ENCODE data around the gene UCHL3. TPM values are rescaled to one million over a fixed set of nuclear protein-coding genes. Genes with fewer than 3 reads are reported as not detected.

The UCHL3 gene
- polyA plus RNA-seq, 1 donor from 2014 or later: 47.1 TPM

GRCh38 chr13:75533861-75534260 is 15.7 kb upstream of the UCHL3 start:
- H3K9ac ChIP-seq (ENCODE audit: low read length): no peak overlapping the region
- no peak overlapping the region for H2AFZ ChIP-seq (ENCODE audit: low read depth, low read length)
- no peak overlapping the region for H3K4me3 ChIP-seq (ENCODE audit: low read length)
- no peaks in the 10 kb centered on the region for H3K9me3 ChIP-seq (ENCODE audit: low read length)
- H3K9me2 ChIP-seq (ENCODE audit: insufficient read depth, low read length): no peaks in the 10 kb centered on the region
- no peaks in the 10 kb centered on the region for H3F3A ChIP-seq (ENCODE audit: insufficient read depth, low read length, poor library complexity, severe bottlenecking)
- peaks cover 22% of the 10 kb centered on the region for H3K79me2 ChIP-seq (replicated peaks; ENCODE audit: insufficient read depth, low read length)
- H3K4me2 ChIP-seq (ENCODE audit: low read length): no peak overlapping the region
- no peak overlapping the region for H3K27ac ChIP-seq (ENCODE audit: low read length)
- TF ChIP-seq EP300 (conservative IDR thresholded peaks at IDR 0.05; ENCODE audit: poor library complexity, severe bottlenecking) (no peak), SMC3 (conservative IDR thresholded peaks at IDR 0.05; ENCODE audit: poor library complexity) (no peak), POLR2AphosphoS5 (IDR thresholded peaks at IDR 0.05) (no peak), TAF1 (IDR thresholded peaks at IDR 0.05; ENCODE audit: low read depth) (no peak), REST (IDR thresholded peaks at IDR 0.05; ENCODE audit: borderline replicate concordance) (no peak), EZH2 (IDR thresholded peaks at IDR 0.05; ENCODE audit: borderline replicate concordance, insufficient read depth, low read length, poor library complexity, severe bottlenecking) (no peak), RAD21 (conservative IDR thresholded peaks at IDR 0.05) (no peak), MXI1 (conservative IDR thresholded peaks at IDR 0.05; ENCODE audit: poor library complexity, severe bottlenecking) (no peak)
- TF ChIP-seq, protein P1, sequence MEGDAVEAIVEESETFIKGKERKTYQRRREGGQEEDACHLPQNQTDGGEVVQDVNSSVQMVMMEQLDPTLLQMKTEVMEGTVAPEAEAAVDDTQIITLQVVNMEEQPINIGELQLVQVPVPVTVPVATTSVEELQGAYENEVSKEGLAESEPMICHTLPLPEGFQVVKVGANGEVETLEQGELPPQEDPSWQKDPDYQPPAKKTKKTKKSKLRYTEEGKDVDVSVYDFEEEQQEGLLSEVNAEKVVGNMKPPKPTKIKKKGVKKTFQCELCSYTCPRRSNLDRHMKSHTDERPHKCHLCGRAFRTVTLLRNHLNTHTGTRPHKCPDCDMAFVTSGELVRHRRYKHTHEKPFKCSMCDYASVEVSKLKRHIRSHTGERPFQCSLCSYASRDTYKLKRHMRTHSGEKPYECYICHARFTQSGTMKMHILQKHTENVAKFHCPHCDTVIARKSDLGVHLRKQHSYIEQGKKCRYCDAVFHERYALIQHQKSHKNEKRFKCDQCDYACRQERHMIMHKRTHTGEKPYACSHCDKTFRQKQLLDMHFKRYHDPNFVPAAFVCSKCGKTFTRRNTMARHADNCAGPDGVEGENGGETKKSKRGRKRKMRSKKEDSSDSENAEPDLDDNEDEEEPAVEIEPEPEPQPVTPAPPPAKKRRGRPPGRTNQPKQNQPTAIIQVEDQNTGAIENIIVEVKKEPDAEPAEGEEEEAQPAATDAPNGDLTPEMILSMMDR (IDR thresholded peaks at IDR 0.05; ENCODE audit: poor library complexity, severe bottlenecking): no peak
- no peaks in the 10 kb centered on the region for H3K27me3 ChIP-seq (ENCODE audit: insufficient read depth, low read depth, low read length)
- no peaks in the 10 kb centered on the region for H4K20me1 ChIP-seq (ENCODE audit: insufficient read depth)
- H3K36me3 ChIP-seq (ENCODE audit: insufficient read depth, low read length): peaks cover 3% of the 10 kb centered on the region

DNA sequence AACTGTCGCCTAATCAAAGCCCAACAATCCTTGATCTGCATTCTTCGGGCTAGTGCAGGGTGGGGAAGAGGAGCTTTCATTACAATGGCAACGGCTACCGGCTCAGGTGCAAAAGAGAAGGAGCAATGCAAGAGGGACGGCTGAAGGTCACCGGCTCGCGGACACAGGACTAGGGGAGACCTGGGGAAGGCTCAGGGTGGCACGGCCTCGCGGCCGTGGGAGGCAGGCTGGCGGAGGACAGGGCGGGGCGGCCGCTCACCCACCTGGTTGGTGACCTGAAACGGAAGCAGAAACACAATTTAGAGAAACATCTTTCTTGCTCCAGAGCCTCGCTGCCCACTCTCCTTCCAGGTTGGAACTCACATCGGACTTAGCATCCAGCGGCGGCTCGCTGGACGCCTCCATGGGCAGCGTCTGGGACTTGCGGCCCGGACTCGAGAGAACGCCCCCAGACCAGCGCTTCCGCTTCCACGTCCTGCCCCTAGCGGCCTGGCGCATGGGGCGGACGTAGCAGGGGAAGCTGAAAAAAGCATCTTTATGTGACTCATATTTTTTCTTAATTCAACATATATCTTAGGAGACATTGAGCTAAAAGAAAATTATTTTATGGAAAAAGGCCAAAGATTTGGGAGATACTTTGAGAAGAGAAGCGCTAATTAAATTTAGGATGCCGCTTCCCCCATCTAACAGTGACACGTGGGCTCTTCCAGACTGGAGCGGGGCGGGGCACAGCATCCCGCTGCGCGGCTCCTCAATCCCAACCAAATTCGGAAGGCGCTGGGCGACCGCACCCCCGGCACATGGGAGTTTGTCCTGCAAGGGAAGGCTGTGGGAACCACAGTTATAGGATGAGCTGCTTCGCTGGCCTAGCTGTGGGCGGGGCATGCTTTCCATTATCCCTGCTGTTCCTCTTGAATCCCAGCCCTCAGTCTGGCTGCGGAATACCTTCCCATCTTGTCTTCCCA is 11.9 kb upstream of the UCHL3 start, which contains the start of gene COMMD6:
TSS of gene COMMD6 (minus strand) at position 441 of the 965 bp plus-strand sequence. CDS start at position 405, 36 bp downstream.
- TF ChIP-seq, protein P1 (IDR thresholded peaks at IDR 0.05; ENCODE audit: poor library complexity, severe bottlenecking): peak; percentile 61
- no peak for TF ChIP-seq EZH2 (IDR thresholded peaks at IDR 0.05; ENCODE audit: borderline replicate concordance, insufficient read depth, low read length, poor library complexity, severe bottlenecking)
- peak; percentile 55 for TF ChIP-seq TAF1 (IDR thresholded peaks at IDR 0.05; ENCODE audit: low read depth)
- TF ChIP-seq EP300 (conservative IDR thresholded peaks at IDR 0.05; ENCODE audit: poor library complexity, severe bottlenecking): no peak
- peak; percentile 67 for TF ChIP-seq MXI1 (conservative IDR thresholded peaks at IDR 0.05; ENCODE audit: poor library complexity, severe bottlenecking)
- peak; percentile 95 for TF ChIP-seq REST (IDR thresholded peaks at IDR 0.05; ENCODE audit: borderline replicate concordance)
- TF ChIP-seq RAD21 (conservative IDR thresholded peaks at IDR 0.05): peak; percentile 12
- TF ChIP-seq SMC3 (conservative IDR thresholded peaks at IDR 0.05; ENCODE audit: poor library complexity): peak; percentile 14
- TF ChIP-seq POLR2AphosphoS5 (IDR thresholded peaks at IDR 0.05): peak; percentile 69
- Histone ChIP-seq H3K36me3 (ENCODE audit: insufficient read depth, low read length) (no peaks in the 10 kb centered on the region), H3K9me2 (ENCODE audit: insufficient read depth, low read length) (no peaks in the 10 kb centered on the region), H3K9ac (ENCODE audit: low read length) (peak within 1 kb of the TSS; percentile 83), H3K79me2 (replicated peaks; ENCODE audit: insufficient read depth, low read length) (peaks cover 22% of the 10 kb centered on the region), H3K27ac (ENCODE audit: low read length) (peak within 1 kb of the TSS; percentile 65), H3K4me2 (ENCODE audit: low read length) (peak within 1 kb of the TSS; percentile 93), H3K4me3 (ENCODE audit: low read length) (peak within 1 kb of the TSS; percentile 88), H3F3A (ENCODE audit: insufficient read depth, low read length, poor library complexity, severe bottlenecking) (no peaks in the 10 kb centered on the region), H2AFZ (ENCODE audit: low read depth, low read length) (peak within 1 kb of the TSS; percentile 87), H3K9me3 (ENCODE audit: low read length) (no peaks in the 10 kb centered on the region), H3K27me3 (ENCODE audit: insufficient read depth, low read depth, low read length) (no peaks in the 10 kb centered on the region), H4K20me1 (ENCODE audit: insufficient read depth) (no peaks in the 10 kb centered on the region)
